Measurements from ENCODE around the gene PRSS56.
"Not testable (repeated sequence)": the region's sequence is repeated elsewhere in the genome, so short reads cannot be mapped to it uniquely, and the experiment has no call there.

PRSS56 gene

DNA sequence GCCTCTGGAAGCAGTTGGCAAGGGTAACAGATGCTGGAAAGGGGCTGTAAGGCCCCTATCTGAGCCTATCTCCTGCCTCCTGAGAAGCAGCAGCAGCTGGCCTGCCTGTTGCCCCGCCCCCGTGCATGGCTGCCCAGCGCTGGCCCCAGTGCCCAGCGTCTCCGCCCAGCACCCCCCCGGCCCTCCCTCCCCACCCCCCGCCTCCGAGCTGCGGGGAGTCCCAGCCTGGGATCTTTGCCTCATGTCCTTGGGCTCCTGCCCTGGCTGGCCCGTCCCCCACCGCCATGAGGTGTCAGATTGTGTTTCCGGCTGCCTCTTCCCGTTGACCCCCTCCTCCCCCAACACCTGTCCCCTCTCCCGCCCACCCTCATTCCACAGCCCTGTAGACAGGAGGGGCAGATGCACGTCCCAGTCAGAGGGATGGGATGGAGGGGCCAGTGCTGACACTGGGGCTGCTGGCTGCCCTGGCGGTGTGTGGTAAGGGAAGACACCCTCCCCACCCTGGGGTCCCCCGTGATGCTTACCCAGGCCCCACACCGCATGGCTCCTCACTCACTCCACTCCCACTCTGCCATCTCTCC lies 5.7 kb downstream of the PRSS56 start, which contains the start of gene CHRND:
TSS of gene CHRND (plus strand) at position 370 of the 581 bp plus-strand sequence. CDS start at position 426, 56 bp downstream.
- no peak for DNase-seq (ENCODE audit: low read depth)

DNA sequence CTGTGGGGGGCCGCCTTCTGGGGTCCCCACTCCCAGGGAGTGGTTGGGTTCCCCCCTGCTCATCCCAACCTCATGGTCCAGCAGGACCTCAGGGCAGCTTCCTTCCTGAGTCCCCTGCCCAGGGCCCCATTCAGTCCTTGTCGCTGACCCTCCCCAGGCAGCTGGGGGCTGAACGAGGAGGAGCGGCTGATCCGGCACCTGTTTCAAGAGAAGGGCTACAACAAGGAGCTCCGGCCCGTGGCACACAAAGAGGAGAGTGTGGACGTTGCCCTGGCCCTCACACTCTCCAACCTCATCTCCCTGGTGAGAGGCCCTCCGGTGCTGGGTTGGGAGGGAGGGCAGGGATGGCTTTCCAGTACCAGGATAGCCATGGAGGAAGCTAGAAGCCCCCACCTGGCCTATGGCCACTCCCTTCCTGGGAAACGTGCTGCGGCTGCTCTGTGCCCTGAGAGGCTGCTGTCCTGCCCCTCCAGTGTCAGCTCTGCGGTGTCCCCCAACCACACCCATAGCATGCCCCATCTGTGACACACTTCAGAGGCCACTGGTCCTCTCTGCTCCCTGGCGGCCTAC lies 6.3 kb downstream of the PRSS56 start:
- DNase-seq (ENCODE audit: low read depth) = no peak

- no peak for DNase-seq (ENCODE audit: low read depth)
Observed at GRCh38 chr2:232527905-232528470, 7.8 kb downstream of the PRSS56 start.

DNA sequence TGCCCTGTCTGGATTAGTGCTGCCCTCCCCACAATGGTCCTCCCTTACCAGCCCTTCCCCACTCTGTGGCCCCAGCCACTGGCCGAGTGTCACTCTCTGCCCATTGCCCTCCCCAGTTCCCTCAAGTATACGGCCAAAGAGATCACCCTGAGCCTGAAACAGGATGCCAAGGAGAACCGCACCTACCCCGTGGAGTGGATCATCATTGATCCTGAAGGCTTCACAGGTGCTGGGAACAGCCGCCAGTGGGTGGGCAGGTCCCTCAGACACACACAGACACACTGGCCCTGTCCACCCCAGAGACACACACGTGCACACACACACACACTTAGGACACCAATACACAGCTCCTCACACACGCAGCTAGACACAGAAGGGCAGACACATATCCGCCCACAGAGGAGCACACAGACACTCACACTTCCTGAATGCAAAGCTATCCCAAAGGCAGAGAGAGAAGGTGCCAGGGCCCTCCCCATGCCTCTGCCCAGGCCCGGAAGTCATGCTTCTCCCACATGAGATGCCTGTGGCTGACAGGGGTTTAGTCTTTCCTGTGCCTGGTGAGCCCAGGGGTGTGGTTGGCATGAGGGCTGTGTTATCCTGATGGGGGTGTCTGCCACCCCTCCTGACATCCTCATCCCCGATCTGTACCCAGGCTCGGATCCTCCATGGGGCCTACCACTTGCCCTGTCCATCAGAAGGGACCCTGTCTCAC lies 8.7 kb downstream of the PRSS56 start:
- no peak for DNase-seq (ENCODE audit: low read depth)

GRCh38 chr2:232529806-232530547 lies 9.8 kb downstream of the PRSS56 start:
- no peak for DNase-seq (ENCODE audit: low read depth)

DNA sequence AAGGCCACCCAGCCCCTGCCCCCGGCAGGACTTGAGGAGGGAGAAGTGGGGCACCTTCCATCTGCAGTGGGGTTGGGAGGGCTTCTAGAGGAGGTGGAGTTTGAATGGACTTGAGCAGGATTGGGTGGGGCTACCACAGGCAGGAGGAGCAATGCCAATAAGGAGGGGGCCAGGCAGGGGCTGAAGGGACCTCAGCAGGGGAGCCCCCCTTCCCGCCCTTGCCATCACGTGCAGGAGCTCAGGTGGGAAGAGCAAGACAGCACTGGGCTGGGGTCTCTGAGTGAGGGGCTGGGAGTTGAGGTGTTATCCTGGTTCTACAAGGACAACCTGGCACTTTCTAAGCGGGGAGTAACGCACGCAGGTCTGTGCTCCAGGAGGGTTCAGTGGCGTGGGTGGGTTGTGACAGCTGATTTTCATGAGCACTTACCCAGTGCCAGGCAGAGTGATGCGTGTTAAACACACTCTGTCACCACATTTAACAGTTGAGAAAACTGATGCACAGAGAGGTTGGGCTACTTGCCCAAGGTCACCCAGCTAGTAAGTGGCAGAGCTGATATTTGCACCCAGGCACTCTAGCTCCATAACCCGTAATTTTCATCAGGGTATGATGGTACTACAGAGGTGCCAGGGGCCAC lies 10.6 kb downstream of the PRSS56 start:
- DNase-seq (ENCODE audit: low read depth) = no peak

GRCh38 chr2:232532419-232532818 lies 12.2 kb downstream of the PRSS56 start:
- no peak for DNase-seq (ENCODE audit: low read depth)

- not testable (repeated sequence) for DNase-seq (ENCODE audit: low read depth)
Observed at GRCh38 chr2:232532821-232533220, 12.6 kb downstream of the PRSS56 start.

- no peak for DNase-seq (ENCODE audit: low read depth)
Observed at GRCh38 chr2:232533944-232534710, 13.9 kb downstream of the PRSS56 start.

DNA sequence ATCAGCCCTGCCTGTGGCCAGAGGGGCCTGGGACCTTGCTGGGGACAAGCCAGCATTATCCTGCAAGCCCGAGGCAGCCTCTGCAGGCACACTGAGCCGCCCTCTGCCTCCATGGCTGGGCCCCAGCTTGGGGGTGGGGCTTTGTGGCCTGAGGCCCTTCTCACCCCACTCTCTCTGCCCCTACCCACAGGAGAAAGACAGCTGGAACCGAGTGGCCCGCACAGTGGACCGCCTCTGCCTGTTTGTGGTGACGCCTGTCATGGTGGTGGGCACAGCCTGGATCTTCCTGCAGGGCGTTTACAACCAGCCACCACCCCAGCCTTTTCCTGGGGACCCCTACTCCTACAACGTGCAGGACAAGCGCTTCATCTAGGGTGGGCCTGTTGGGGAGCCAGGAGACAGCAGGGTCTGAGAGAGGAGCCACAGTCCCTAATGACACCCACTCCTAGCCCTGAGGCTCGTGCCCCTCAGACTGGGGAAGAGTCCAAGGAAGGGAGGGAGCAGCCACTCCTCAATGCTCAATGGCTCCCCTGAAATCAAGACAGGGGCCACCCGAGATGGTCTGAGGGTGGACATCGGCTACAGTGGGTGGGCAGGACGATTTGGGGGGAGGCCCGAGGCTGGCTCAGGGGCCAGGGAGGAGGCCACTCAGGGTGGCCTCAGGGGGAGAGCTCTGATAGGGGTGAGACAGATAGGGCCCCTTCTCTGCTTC lies 14.9 kb downstream of the PRSS56 start:
- no peak for DNase-seq (ENCODE audit: low read depth)

DNA sequence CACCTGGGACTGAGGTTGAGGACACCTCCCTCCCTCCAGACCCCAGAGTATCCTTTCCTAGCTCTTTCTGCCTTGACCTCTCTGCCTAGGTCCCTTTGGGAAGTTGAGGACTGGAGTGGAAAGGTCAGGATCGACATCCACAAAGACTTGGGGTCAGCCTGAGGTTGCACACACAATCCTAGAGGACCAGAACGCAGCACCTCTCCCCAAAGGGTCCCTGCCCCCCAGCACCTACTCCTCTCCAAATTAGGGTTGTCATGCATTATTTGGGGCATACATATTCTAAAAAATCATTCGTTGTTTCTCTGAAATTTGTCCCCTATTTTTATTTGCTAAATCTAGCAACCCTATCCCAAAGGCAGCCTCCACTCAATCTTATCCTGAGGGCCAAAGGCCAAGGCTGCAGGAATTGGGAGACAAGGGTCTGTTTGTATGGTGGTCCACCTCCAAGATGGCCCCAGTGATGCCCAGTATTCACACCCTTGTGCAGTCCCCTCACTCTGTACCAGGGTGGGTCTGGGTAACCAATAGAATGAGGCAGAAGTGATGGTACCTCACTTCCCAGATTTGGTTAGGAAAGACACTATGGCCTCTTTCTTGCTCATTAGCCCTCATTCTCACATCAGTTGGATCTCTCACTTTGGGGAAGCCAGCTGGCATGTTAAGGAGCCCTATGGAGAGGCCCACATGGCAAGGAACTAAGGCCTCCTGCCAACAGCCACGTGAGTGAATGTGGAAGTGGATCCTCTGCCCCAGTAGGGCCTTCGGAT lies 15.8 kb downstream of the PRSS56 start:
- no peak for DNase-seq (ENCODE audit: low read depth)

DNA sequence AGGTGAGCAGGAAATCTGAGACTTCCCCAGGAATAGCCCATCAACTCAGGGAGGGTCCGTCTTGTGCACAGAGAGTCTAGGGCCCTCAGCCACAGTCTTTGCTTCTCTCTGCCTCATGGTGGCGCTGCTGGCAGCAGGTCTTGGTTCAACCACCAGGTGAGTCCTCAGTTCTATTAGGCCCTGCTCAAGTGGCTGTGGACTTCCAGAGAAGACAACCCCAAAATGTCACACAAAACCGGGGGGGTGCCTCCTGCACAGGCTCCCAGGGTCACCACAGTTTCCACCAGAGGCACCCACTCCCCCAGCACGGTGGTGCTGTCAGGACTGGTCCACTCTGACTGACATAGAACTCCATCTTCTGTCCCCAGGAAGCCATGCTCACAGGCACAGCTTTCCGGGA lies 16.9 kb downstream of the PRSS56 start:
- DNase-seq (ENCODE audit: low read depth) = no peak

GRCh38 chr2:232537499-232537898 lies 17.3 kb downstream of the PRSS56 start:
- DNase-seq (ENCODE audit: low read depth) = no peak

DNA sequence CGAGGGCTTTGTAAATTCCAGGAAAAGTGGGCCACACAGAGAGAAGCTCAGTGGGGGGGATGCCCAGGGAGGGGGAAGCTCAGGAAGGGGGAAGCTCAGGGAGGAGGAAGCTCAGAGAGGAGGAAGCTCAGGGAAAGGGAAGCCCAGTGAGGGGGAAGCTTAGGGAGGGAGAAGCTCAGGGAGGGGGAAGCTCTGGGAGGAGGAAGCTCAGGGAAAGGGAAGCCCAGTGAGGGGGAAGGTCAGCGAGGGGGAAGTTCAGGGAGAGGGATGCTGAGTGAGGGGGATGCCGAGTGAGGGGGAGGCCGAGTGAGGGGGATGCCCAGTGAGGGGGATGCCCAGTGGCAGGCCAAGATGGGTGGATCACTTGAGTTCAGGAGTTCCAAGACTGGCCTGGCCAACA lies 18.5 kb downstream of the PRSS56 start:
- no peak for DNase-seq (ENCODE audit: low read depth)

DNA sequence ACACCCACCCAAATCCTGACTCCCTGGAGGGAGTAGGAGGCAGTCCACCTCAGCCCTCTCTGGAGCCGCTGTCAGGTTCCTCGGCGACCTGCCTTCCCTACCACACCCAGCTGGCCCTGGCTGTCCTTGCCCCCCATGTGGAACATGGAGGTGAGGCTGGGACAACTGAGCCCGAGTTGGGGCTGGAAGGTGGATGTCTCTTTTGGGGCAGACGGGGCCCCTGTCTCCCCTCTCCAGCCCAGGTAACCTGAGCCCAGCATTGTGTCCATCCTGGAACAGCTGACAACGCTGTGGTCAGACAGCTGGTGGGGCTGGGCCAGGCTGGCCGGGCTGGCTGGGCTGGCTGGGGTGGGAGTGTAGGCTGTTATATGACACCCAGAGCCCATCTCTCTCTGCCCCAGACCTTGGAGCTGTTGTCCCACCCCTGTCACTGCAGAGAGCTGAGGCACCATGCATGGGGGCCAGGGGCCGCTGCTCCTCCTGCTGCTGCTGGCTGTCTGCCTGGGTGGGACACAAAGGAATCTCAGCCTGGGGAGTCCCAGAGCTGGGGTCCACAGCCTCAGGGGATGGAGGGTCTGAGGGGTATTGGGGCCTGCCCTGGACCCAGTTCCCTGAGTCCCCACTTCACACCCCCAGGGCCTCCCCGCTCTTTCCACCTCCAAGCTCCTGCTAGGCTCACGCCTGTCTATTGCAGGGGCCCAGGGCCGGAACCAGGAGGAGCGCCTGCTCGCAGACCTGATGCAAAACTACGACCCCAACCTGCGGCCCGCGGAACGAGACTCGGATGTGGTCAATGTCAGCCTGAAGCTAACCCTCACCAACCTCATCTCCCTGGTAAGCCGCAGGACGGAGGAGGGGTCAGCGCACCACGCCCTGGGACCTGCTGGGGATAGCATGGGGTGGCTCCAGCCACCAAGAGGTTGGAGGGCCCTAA lies 19.4 kb downstream of the PRSS56 start, which contains the start of gene CHRNG:
TSS of gene CHRNG (plus strand) at position 395 of the 934 bp plus-strand sequence. CDS start at position 451, 56 bp downstream.
- DNase-seq (ENCODE audit: low read depth) = no peak

GRCh38 chr2:232540441-232541041 lies 20.4 kb downstream of the PRSS56 start:
- no peak for DNase-seq (ENCODE audit: low read depth)

DNA sequence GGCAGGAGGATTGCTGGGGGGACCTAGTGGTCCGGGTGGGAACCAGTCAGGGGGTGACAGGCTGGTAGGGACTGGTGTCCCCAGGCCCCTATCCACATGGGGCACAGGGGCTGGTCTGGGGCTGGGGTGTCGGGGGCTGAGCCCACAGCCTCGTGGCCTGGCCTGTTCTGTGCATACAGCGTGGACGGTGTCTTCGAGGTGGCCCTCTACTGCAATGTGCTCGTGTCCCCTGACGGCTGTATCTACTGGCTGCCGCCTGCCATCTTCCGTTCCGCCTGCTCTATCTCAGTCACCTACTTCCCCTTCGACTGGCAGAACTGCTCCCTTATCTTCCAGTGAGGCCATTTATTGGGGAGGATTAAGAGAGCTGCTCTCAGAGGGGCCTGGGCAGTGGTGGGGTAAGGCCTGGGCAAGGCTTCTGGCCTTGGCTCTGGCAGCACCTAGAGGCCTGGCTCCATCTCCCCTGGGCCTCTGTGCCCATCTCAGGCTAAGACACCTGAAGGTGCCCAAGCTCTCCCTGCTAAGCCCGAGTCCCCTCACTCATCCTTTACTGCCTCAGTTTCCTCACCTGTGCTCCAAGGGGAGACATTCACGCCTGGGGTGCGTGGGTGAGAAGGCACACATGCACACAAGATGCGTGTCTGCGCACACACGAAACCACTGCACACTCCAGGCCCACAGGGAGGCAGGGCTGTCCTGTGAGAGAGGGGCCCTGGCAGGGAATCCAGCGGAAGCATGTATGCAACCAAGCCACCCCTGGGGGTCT lies 21.2 kb downstream of the PRSS56 start:
- no peak for DNase-seq (ENCODE audit: low read depth)
